ENCODE measurements around the gene ANGPTL4. TPM values are rescaled to one million over a fixed set of nuclear protein-coding genes. Genes with fewer than 3 reads are reported as not detected.
A peak's percentile ranks its signal among the peaks of the same experiment; 100 is the strongest.

The ANGPTL4 gene
- total and polyA plus RNA-seq, 2 of the 13 experiments (the other 11 are each of a cell fraction or from before 2014, with no cell fraction given) = 0.80 to 21.7 TPM

DNA sequence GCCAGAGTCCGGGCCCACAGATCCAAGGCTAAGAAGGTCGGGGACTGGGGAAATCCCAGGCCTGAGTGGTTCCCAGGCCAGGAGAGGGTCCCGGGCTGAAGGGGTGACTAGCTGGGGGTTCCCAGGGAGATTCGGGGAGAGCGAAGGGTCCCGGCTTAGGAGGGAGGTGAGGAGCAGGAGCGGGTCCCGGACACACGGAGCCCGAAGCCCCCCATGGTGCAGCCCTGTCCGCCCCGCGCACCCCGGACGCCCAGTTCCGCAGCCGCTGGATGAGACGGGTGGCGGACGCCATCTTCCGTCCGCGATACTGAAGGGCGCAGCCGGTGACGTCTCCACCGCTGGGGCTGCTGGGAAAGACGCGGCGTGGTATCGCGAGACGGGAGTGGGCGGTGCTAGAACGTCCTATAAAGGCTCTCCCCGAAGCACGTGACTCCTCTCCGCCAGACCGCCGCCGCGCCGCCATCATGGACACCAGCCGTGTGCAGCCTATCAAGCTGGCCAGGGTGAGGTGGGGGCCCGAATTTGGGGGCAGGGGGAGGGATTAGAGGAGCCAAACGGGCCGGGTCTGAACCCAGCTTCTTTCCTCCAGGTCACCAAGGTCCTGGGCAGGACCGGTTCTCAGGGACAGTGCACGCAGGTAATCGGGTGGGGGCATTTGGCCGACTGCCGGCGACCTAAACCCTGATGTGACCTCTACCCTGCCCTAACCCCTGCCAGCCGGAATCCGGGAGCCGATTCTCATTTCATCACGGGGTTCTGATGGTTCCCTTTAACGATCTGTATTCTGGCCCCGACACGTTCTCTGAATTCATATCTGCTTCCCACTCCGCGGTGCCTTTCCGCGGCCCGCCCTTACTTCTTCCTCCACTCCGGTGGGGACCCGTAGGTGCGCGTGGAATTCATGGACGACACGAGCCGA is 42.6 kb upstream of the ANGPTL4 start, which contains the start of the genes NDUFA7 and RPS28 (continued):
- TF ChIP-seq, protein P1, sequence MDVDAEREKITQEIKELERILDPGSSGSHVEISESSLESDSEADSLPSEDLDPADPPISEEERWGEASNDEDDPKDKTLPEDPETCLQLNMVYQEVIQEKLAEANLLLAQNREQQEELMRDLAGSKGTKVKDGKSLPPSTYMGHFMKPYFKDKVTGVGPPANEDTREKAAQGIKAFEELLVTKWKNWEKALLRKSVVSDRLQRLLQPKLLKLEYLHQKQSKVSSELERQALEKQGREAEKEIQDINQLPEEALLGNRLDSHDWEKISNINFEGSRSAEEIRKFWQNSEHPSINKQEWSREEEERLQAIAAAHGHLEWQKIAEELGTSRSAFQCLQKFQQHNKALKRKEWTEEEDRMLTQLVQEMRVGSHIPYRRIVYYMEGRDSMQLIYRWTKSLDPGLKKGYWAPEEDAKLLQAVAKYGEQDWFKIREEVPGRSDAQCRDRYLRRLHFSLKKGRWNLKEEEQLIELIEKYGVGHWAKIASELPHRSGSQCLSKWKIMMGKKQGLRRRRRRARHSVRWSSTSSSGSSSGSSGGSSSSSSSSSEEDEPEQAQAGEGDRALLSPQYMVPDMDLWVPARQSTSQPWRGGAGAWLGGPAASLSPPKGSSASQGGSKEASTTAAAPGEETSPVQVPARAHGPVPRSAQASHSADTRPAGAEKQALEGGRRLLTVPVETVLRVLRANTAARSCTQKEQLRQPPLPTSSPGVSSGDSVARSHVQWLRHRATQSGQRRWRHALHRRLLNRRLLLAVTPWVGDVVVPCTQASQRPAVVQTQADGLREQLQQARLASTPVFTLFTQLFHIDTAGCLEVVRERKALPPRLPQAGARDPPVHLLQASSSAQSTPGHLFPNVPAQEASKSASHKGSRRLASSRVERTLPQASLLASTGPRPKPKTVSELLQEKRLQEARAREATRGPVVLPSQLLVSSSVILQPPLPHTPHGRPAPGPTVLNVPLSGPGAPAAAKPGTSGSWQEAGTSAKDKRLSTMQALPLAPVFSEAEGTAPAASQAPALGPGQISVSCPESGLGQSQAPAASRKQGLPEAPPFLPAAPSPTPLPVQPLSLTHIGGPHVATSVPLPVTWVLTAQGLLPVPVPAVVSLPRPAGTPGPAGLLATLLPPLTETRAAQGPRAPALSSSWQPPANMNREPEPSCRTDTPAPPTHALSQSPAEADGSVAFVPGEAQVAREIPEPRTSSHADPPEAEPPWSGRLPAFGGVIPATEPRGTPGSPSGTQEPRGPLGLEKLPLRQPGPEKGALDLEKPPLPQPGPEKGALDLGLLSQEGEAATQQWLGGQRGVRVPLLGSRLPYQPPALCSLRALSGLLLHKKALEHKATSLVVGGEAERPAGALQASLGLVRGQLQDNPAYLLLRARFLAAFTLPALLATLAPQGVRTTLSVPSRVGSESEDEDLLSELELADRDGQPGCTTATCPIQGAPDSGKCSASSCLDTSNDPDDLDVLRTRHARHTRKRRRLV (CRISPR knock-in tag; IDR thresholded peaks at IDR 0.05) = peak; percentile 86; the same call in 1 of the 2 replicates
- TF ChIP-seq, protein P2, sequence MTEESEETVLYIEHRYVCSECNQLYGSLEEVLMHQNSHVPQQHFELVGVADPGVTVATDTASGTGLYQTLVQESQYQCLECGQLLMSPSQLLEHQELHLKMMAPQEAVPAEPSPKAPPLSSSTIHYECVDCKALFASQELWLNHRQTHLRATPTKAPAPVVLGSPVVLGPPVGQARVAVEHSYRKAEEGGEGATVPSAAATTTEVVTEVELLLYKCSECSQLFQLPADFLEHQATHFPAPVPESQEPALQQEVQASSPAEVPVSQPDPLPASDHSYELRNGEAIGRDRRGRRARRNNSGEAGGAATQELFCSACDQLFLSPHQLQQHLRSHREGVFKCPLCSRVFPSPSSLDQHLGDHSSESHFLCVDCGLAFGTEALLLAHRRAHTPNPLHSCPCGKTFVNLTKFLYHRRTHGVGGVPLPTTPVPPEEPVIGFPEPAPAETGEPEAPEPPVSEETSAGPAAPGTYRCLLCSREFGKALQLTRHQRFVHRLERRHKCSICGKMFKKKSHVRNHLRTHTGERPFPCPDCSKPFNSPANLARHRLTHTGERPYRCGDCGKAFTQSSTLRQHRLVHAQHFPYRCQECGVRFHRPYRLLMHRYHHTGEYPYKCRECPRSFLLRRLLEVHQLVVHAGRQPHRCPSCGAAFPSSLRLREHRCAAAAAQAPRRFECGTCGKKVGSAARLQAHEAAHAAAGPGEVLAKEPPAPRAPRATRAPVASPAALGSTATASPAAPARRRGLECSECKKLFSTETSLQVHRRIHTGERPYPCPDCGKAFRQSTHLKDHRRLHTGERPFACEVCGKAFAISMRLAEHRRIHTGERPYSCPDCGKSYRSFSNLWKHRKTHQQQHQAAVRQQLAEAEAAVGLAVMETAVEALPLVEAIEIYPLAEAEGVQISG (CRISPR knock-in tag; IDR thresholded peaks at IDR 0.05) = peak; percentile 86; the same call in 1 of the 2 replicates
- TF ChIP-seq ZNF747 (CRISPR knock-in tag; IDR thresholded peaks at IDR 0.05; ENCODE audit: borderline replicate concordance) = peak; percentile 89
- TF ChIP-seq BRCA1 (CRISPR knock-in tag; IDR thresholded peaks at IDR 0.05) = 0 out of 2 replicates have a peak, but pooled peaks have one; percentile 26
- TF ChIP-seq ZNF589 (CRISPR knock-in tag; conservative IDR thresholded peaks at IDR 0.05) = 0 out of 2 replicates have a peak, but pooled peaks have one; percentile 41
- no peak for TF ChIP-seq ZNF660 (CRISPR knock-in tag; IDR thresholded peaks at IDR 0.05; ENCODE audit: borderline replicate concordance, low read depth)
- no peak for TF ChIP-seq MTF1 (CRISPR knock-in tag; IDR thresholded peaks at IDR 0.05)
- 0 out of 2 replicates have a peak, but pooled peaks have one; percentile 65 for TF ChIP-seq HOXD1 (CRISPR knock-in tag; IDR thresholded peaks at IDR 0.05)
- TF ChIP-seq HCFC1 (IDR thresholded peaks at IDR 0.05; ENCODE audit: low read depth, low read length) = peak; percentile 68
- TF ChIP-seq ZSCAN22 (CRISPR knock-in tag; IDR thresholded peaks at IDR 0.05) = no peak
- TF ChIP-seq, protein P3, sequence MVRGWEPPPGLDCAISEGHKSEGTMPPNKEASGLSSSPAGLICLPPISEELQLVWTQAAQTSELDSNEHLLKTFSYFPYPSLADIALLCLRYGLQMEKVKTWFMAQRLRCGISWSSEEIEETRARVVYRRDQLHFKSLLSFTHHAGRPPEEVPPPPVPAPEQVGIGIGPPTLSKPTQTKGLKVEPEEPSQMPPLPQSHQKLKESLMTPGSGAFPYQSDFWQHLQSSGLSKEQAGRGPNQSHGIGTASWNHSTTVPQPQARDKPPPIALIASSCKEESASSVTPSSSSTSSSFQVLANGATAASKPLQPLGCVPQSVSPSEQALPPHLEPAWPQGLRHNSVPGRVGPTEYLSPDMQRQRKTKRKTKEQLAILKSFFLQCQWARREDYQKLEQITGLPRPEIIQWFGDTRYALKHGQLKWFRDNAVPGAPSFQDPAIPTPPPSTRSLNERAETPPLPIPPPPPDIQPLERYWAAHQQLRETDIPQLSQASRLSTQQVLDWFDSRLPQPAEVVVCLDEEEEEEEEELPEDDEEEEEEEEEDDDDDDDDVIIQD (CRISPR knock-in tag; IDR thresholded peaks at IDR 0.05; ENCODE audit: low read depth) = peak; percentile 62; the same call in 1 of the 2 replicates
- TF ChIP-seq, protein P4, sequence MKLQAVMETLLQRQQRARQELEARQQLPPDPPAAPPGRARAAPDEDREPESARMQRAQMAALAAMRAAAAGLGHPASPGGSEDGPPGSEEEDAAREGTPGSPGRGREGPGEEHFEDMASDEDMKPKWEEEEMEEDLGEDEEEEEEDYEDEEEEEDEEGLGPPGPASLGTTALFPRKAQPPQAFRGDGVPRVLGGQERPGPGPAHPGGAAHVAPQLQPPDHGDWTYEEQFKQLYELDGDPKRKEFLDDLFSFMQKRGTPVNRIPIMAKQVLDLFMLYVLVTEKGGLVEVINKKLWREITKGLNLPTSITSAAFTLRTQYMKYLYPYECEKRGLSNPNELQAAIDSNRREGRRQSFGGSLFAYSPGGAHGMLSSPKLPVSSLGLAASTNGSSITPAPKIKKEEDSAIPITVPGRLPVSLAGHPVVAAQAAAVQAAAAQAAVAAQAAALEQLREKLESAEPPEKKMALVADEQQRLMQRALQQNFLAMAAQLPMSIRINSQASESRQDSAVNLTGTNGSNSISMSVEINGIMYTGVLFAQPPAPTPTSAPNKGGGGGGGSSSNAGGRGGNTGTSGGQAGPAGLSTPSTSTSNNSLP (IDR thresholded peaks at IDR 0.05; ENCODE audit: low read depth, low read length) = no peak
- TF ChIP-seq ZSCAN9 (CRISPR knock-in tag; IDR thresholded peaks at IDR 0.05; ENCODE audit: borderline replicate concordance) = peak; percentile 52; the same call in 1 of the 2 replicates
- 0 out of 2 replicates have a peak, but pooled peaks have one; percentile 90 for TF ChIP-seq ZNF674 (CRISPR knock-in tag; IDR thresholded peaks at IDR 0.05; ENCODE audit: low read depth)
- peak; percentile 64; the same call in 1 of the 2 replicates for TF ChIP-seq MEIS1 (CRISPR knock-in tag; IDR thresholded peaks at IDR 0.05; ENCODE audit: borderline replicate concordance)
- peak; percentile 10; the same call in 1 of the 2 replicates for TF ChIP-seq ONECUT2 (CRISPR knock-in tag; IDR thresholded peaks at IDR 0.05)
- TF ChIP-seq PHF20 (CRISPR knock-in tag; IDR thresholded peaks at IDR 0.05) = peak; percentile 94
